Suppressor macrophage treated with lipopolysaccharide for 1 hour (primary cell): Measurements from ENCODE around the gene SUCLA2.

ENCODE experiments used
- DNase-seq, 3 donors: peaks; one replicate each; pipeline ENCODE4 v3.0.0-alpha.2; 2020 to 2022

The SUCLA2 gene

DNA sequence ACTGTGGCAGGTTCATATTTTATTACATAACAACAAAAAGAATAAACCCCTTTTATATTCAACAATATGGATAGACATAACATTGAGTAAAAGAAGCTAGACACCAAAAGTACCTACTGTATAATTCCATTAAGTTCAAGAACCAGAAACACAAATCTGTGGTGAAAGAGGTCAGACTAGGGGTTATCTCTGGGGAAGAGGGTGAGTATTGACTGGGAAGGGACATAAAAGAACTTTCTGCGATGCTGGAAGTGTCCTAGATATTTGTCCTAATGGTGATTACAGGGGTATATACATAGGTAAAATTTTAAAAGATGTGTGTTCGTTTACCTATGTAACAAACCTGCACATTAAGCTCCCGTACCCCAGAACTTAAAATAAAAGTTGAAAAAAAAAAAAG is 103.0 kb downstream of the SUCLA2 start:
- no peak for DNase-seq

- no peak for DNase-seq
Measured at GRCh38 chr13:47897411-47898050, 103.5 kb downstream of the SUCLA2 start.

DNA sequence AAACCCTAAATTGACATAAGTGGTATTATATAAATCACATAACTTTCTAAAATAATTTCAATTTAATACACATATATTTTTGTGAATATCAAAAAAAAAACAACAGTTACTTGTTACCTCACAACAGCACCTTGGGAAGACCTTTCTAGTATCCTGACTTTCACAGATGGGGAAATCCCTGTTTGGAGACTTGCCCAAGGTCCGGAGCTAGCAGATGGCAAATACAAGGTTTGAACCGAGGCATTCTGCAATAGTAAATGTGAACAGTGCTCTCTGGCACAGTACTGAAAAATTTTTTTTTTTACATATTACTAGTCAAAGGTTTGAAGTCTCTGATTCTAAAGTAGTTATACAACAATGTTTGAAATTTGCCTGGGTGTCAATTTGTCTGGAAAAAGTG is 104.5 kb downstream of the SUCLA2 start:
- DNase-seq = no peak

- no peak for DNase-seq
Measured at GRCh38 chr13:47896111-47896510, 105.0 kb downstream of the SUCLA2 start.

DNA sequence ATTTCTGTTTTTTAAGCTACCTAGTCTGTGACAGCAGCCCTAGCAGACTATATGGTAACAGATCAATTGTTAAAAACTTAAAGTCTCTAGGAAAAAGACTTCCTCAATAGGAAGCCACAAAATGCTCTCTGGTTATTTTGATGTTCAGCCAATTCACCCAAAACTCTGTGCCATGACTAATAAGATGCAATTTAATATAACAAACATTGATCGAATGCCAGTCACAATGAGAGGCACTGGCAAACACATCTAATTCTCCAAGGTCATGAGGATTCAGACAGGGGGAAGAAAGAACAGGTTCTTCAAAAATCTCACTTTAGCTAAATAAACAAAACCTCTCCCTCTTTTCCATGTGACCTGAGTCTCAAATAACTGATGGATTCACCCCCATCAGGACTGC is 107.5 kb downstream of the SUCLA2 start:
- no peak for DNase-seq
